Amniotic epithelial cell (primary cell): ENCODE measurements around the gene DGLUCY.
"Not testable (repeated sequence)": the region's sequence is repeated elsewhere in the genome, so short reads cannot be mapped to it uniquely, and the experiment has no call there.

Experiments used
- DNase-seq: peaks from one replicate; pipeline ENCODE4 v3.0.0-alpha.2; 2010; ENCODE audit warnings: low read depth

Gene DGLUCY

GRCh38 chr14:91258011-91258618 is 144.2 kb downstream of the DGLUCY start:
- peak; percentile 52 for DNase-seq

DNA sequence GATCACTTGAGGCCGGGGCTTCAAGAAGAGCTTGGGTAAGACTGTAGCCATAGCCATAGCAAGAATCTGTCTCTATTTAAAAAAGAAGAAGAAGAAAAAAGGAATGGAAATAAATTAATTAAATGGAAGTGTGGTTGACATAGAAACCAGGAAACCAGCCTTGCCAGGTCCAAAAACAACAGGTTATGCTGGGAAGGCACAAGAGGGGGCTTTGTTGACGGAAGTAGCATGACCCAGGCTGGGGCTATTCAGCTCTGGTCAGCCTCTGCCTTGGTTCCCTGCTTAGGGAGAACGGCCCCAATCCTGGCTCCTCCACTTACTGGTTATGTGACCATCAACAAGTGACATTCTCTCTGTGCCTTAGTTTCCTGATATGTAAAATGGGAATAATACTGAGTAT is 145.0 kb downstream of the DGLUCY start:
- DNase-seq = no peak

DNA sequence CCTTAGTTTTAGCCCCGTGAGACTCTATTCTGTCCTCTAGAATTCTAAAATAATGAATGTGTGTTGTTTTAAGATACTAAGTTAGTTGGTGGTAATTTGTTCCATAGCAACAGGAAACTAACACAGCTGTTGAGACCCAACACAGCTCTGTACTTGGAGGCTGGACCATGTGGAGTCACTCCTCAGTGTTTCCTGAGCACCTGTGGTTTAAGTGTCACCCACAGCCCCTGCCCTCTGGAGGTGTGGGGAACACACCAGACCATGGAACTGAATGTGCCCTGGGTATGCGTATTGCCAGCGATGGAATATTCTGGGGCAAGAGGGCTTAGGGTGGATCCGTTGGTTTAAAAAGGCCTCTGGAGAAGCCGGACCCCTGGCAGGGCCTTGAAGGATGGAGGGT is 147.2 kb downstream of the DGLUCY start:
- no peak for DNase-seq

GRCh38 chr14:91261986-91262549 is 148.2 kb downstream of the DGLUCY start:
- DNase-seq = no peak

GRCh38 chr14:91263329-91263728 is 149.5 kb downstream of the DGLUCY start:
- DNase-seq = no peak

DNA sequence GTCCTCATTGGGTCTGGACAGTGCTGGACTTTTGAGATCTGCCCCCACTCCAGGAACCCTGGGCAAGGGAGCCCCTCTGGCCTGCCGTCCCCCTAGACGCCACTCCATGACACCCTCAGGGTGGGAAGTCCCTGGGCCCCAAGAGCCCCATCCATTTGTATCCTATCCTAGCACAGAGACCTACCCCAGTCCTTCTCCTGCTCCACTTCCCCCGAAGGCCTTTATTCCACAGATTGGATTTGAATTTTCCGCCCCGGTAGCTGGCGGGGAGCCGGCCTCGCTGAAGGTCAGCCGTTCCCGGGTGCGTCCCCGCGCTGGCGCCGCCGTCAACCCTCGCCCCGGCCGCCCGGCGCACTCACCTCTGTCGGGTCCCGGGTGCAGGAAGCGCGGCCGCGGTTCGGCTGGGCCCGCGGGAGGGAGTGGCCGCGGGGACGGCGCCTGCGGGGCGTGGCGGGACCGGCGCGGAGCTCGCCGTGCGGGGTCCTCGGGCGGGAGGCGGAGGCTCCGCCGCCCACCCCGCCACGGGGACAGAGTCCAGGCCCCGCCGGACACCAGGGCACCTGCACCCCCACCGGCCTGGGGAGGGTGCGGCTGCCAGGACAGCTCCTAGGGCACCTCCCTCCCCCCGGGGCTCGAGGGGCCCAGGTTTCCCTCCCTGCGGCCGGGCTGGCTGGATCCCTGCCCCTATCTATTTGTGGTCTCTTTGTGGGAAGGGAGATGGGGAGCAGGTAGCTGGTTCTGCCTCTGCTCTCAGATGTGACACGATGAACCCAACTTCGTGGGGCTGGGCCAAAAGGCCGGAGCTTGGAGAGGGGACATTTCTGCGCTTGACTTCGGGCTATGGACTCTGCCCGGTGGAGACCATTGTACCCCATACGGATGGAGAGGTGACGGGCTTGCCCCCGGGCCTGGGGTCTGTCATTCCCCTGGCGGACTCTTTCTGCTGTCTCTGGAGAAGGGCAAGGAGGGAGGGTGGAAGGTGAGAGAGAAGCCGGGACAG is 150.6 kb downstream of the DGLUCY start:
- no peak for DNase-seq

DNA sequence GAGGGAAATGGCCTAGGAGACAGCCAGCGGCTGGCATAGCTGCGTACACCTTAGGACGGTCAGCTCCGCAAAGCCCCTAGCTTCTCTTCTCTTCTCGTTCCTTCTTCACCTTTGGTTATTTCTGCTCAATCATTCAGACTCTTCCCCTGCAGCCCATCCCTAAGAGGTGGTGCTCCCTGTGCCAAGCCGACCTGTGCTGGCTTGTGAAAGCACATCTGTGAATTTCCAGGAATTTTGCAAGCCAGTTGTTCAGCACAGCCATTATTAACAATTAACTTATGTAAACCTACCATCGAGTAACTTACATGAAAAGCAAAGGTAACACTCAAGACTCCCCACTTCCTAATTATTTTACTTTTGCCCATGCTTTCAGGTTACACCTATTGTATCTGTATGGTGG is 151.5 kb downstream of the DGLUCY start:
- DNase-seq = no peak

DNA sequence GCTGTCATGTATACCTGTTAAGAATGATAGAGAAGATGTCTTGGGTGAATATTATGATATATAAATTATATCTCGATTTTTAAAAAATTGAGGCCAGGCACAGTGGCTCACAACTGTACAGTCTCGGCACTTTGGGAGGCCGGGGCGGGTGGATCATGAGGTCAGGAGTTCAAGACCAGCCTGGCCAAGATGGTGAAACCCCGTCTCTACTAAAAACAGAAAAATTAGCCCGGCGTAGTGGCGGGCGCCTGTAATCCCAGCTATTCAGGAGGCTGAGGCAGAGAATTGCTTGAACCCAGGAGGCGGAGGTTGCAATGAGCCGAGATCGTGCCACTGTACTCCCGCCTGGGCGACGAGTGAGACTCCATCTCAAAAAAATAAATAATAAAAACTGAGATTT is 152.4 kb downstream of the DGLUCY start:
- DNase-seq = not testable (repeated sequence)

DNA sequence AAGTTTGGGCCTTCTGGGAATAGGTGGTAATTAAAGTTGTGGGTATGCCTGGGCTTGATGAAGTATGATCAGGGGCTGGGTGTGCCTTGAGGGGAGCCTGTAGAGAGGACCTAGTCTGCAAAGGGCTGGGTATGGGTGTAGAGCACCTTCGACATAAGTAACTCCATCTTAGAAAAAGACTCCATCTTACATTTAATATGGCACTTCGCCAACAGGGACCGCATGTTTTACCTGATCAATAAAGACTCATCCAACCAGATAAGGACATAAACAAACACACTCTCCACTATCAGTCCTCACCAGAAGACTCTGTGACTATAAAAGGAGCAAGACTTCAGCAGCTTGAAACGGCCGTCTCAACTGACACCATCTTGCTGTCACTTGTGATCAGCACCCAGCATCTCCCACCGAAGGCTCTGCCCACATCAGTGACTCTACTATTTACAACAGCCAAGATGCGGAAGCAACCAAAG is 154.1 kb downstream of the DGLUCY start:
- no peak for DNase-seq

GRCh38 chr14:91269076-91269991 is 155.5 kb downstream of the DGLUCY start:
- DNase-seq = no peak

DNA sequence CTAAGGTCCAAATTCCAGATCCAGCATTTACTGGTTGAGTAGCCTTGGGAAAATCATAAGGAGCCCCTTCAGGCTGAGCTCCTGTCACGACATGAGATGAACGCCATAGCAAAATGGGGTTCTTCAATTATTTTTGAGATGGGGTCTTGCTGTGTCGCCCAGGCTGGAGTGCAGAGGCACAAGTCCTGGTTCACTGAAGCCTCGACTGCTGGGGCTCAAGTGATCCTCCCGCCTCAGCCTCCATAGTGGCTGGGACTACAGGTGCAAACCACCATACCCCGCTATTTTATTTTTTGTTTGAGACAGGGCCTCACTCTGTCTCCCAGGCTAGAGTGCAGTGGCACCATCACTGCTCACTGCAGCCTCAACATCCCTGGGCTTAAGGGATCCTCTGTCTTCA is 156.3 kb downstream of the DGLUCY start:
- no peak for DNase-seq

- DNase-seq = no peak
These were observed 156.7 kb downstream of the DGLUCY start for GRCh38 chr14:91270619-91271018.

- no peak for DNase-seq
These were observed 157.8 kb downstream of the DGLUCY start for GRCh38 chr14:91271639-91272038.

DNA sequence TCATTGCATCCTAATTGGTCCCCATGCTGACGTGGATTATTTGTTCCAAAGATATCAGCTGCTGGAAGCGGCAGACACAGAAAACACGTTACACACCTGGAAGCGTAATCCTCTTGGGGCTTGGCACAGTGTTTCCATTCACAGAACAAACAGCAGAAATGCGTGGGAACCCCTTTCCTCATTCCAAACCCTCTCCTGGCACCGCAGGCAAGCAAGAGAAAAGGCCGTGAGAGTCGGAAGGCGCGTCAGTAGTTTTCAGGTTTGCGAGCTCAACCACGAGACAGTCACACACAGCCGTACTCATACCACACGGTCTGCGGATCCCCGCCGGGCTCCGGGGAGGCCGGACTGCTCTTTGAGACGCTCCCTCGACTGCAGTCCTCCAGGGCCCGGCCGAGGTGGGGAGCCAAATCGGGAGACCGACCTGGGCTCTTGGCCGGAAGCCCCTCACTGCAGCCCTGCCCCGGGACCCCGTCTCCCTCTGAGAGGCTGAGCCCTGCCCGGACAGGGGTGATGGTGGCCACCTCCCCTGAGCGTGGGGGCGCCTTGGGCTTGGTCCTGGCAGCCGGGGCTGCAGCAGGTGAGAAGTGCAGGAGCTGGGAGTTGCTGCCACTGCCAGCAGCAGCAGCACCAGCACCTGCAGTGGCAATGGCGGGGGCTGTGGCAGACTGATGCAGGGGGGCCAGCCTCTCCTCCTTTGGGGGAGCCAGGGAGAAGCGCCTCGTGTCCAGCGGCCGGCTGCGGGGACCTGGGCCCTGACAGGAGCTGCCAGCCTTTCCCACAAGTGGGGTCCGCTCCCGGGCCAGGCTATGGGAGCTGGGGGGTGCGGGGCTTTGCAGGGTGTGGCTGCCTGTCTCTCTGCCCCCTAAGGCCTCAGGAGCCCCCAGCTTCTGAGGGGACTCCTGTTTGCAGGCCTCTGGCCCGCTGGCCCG is 158.7 kb downstream of the DGLUCY start:
- DNase-seq = no peak

GRCh38 chr14:91273273-91273884 is 159.5 kb downstream of the DGLUCY start:
- no peak for DNase-seq

DNA sequence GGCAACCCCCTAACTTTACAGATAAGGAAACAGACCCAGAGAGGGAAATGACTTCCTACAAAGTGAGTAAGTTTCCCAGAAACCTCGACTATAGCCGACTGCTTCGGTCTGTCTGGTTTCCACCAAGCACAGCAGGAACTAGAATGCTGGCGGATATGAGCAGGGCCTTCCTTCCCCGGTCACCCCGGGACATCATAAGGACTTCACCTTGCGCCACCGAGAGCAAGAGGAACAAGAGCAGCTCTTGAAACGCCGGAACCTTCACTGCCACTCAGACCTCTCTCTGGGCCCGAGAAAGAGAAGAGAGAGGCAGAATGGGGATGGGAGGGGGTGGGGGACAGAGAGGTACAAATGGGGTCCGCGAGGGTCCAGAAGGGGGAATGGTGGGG is 160.0 kb downstream of the DGLUCY start:
- no peak for DNase-seq

GRCh38 chr14:91274796-91275195 is 160.9 kb downstream of the DGLUCY start:
- DNase-seq = no peak
